Tongue (tissue), 2 donors: ENCODE data around the gene ENDOV. TPM values are rescaled to one million over a fixed set of nuclear protein-coding genes. Genes with fewer than 3 reads are reported as not detected.

Source experiments
- DNase-seq: peaks from one replicate; pipeline ENCODE4 v3.0.0-alpha.2; 2015
- total RNA-seq: library from RNA; depleted of rRNA; stranded (reverse); fragments of >200 nt; gene quantifications from one replicate; pipeline ENCODE4 v1.2.3, GENCODE V29; 2014

The ENDOV gene
- total RNA-seq, 1 donor from 2014 or later: 10.8 TPM

- no peak for DNase-seq
These were observed 1.4 kb downstream of the ENDOV start for GRCh38 chr17:80416260-80416939.

- DNase-seq: no peak
These were observed 1.9 kb downstream of the ENDOV start for GRCh38 chr17:80416940-80417293.

GRCh38 chr17:80418589-80418988 is 3.6 kb downstream of the ENDOV start:
- DNase-seq: no peak

GRCh38 chr17:80419255-80419654 is 4.3 kb downstream of the ENDOV start:
- DNase-seq: no peak

- DNase-seq: no peak
These were observed 6.6 kb downstream of the ENDOV start for GRCh38 chr17:80421381-80422090.

- DNase-seq: no peak
These were observed 7.3 kb downstream of the ENDOV start for GRCh38 chr17:80422276-80422675.

GRCh38 chr17:80422981-80423380 is 8.0 kb downstream of the ENDOV start:
- DNase-seq: no peak

DNA sequence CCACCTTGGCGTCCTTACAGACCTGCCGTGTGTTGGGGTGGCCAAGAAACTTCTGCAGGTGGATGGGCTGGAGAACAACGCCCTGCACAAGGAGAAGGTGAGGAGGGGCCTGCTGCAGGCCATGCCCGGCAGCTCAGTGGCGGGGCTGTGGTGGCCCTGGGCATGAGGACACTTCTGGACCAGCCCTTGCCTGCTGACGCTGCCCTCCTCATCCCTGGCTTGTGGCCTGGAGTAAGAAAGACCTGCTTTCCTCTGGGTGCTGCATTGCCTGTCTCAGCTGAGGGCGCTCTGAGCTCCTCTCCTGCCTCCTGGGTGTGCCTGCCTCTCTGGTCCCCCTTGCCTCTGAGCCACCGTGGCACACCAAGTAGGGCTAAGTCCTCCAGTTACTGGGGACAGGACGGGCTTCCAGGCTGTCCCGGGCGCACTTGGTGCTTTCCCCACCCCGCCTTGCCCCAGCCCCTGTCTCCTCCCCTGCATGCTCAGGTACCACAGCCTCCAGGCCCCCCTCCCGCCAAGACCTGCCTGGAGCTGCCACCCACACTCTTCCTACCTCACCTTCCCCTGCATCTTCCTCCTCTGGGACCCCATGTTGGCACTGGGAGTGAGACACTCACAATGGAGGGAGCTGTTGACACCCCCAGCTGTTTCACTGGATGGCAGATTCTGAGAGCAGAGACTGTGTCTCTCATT is 8.7 kb downstream of the ENDOV start:
- no peak for DNase-seq

- no peak for DNase-seq
These were observed 9.3 kb downstream of the ENDOV start for GRCh38 chr17:80424261-80424660.

GRCh38 chr17:80424878-80425765 is 10.2 kb downstream of the ENDOV start:
- DNase-seq: no peak

DNA sequence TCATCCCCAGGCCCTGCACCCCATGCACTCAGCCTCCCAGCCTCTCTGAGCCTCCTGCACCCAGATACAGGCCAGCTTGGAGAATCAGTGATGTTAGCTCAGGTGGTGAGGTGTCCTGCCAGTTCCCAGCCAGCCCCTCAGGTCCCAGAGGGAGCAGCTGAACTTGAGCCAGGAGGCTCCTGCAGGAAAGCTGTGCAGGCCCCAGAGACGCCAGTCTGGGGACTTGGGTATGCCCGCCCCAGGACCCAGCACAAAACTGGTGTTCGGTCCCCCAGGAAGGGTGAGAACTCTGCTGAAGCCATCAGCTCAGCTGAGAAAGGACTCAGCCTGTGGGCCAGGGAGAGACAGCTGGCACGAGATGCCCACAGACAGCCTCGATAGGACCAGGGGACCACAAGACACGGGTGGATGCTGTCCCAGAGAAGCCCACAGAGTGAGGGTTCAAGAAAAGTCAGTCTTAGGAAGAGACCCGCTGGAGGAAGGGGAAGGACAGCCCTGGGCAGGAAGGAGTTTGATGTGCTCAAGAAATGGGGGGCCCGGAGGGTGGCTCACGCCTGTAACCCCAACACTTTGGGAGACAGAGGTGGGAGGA is 11.0 kb downstream of the ENDOV start:
- DNase-seq: no peak

DNA sequence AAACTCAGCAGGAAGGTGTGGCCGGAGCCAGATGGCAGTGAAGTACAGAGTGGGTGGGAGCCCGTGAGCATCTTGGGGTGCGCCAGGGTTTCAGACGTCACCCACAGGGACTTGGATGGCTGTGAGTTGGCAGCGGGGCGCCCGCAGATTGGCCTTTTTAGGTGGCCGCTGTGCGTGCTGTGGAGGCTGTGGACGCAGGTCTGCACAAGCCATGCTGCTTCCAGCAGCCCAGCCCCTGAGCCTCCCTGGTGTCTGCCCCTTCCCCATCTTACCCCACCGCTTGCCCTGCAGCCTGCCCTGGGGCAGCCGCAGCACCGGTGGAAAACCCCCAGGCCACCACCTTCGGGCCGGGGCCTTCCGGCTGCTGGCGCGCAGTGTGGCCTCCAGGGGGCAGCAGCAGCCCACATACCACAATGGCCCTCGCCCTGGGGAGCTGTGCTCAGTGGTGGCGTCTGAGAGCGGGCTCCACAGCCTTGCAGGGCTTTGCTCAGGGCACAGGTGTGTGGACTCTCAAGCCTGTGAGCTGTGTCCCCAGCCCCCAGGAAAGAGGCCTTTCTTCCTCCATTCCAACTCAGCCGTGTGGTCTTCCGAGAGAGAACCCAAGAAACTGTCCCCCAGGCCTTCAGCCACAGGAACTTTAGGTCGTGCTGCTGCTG is 11.8 kb downstream of the ENDOV start:
- peak; percentile 85 for DNase-seq

DNA sequence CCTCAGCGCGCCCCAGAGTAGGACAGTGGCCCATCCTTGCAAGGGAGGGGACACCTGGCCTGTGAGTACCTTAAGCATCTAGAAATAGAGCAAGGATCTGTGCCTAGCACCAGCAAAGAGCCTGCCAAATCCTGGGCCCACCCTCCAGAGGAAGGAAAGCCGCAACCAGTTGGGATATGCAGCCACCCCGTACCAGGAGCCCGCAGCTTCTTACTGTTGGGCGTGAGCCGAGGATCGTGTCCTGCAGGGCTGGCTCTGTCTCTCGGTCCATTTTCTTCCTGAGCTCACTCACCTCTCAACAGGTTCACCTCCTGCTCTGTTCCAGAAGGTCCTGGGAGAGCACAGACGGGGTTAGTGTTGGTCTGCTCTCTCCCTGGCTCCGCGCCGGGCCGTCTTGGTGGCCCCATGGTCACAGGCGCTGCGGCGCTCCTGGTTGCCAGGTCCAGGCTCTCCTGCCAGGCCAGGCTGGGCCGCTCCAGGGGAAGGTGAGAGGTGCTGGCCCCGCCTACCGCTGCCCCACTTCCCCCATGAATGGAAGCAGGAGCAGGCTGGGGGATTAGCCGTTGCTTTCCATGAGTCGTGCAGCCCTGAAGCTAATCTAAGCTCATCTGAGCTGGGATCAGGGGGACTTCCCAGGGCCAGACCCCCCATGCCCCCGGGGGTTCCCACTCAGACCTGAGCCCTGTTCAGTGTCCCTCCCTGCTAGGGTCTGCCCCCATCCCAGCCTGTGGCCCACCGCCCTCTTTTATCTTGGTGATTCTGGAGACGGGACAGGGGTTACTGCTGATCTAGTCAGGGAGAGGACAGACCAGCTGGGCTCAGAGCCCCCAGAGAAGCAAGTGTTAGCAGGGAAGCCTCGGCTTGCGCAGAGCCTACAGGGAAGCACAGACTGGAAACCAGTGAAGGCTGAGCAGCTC is 12.7 kb downstream of the ENDOV start:
- no peak for DNase-seq

- DNase-seq: no peak
These were observed 13.4 kb downstream of the ENDOV start for GRCh38 chr17:80428363-80428762.

GRCh38 chr17:80428796-80429195 is 13.8 kb downstream of the ENDOV start:
- DNase-seq: no peak

GRCh38 chr17:80429356-80430275 is 14.6 kb downstream of the ENDOV start:
- no peak for DNase-seq

- DNase-seq: no peak
These were observed 15.7 kb downstream of the ENDOV start for GRCh38 chr17:80430446-80431245.
